ENCODE data around the gene LAMB4. TPM values are rescaled to one million over a fixed set of nuclear protein-coding genes. Genes with fewer than 3 reads are reported as not detected.

LAMB4 gene
- total RNA-seq, 4 donors from 2014 or later: 2.0 to 28.2 (median 8.8) TPM

- no peaks in the 10 kb centered on the region for H3K36me3 ChIP-seq
- DNase-seq: no peak
- WGBS, 2 donors: 60 to 78% methylated on average over 7 of the region's 7 CpGs
- peak overlapping the region in 2 of 4 donors; percentile 18 for H3K4me3 ChIP-seq
- no peaks in the 10 kb centered on the region for H3K9me3 ChIP-seq
- no peaks in the 10 kb centered on the region for H3K27me3 ChIP-seq
- peaks cover 0 to 58% (median 20%) of the 10 kb centered on the region in 3 donors for H3K4me1 ChIP-seq
- peak overlapping the region in 2 of 4 donors; percentile 49 to 65 for H3K27ac ChIP-seq
- intact Hi-C loops (cut with DNase I): no loop called here
- TF ChIP-seq POLR2A (IDR thresholded peaks at IDR 0.05) (no peak), CTCF (IDR thresholded peaks at IDR 0.05) (no peak)
These were observed 869 bp downstream of the LAMB4 start for GRCh38 chr7:108129018-108129965.

- no peak for DNase-seq
- Histone ChIP-seq H3K9me3 (no peaks in the 10 kb centered on the region), H3K27me3 (no peaks in the 10 kb centered on the region), H3K4me3 (peak overlapping the region in 1 of 4 donors; percentile 18), H3K36me3 (no peaks in the 10 kb centered on the region), H3K27ac (peak overlapping the region in 1 of 4 donors; percentile 35), H3K4me1 (peaks cover 0 to 57% (median 20%) of the 10 kb centered on the region in 3 donors)
- WGBS, 2 donors: 75 to 79% methylated on average over 3 of the region's 3 CpGs
- TF ChIP-seq POLR2A (IDR thresholded peaks at IDR 0.05) (no peak), CTCF (IDR thresholded peaks at IDR 0.05) (no peak)
- intact Hi-C loops (cut with DNase I): no loop called here
These were observed 1.6 kb downstream of the LAMB4 start for GRCh38 chr7:108128514-108128913.

- TF ChIP-seq POLR2A (IDR thresholded peaks at IDR 0.05) (no peak), CTCF (IDR thresholded peaks at IDR 0.05) (no peak)
- WGBS, 2 donors: 46 to 81% methylated on average over 3 to 5 of the region's 5 CpGs
- no peaks in the 10 kb centered on the region for H3K36me3 ChIP-seq
- H3K4me3 ChIP-seq: no peak overlapping the region
- H3K27me3 ChIP-seq: no peaks in the 10 kb centered on the region
- intact Hi-C loops (cut with DNase I): no loop called here
- peaks cover 0 to 49% (median 14%) of the 10 kb centered on the region in 3 donors for H3K4me1 ChIP-seq
- no peaks in the 10 kb centered on the region for H3K9me3 ChIP-seq
- DNase-seq: no peak
- no peak overlapping the region for H3K27ac ChIP-seq
These were observed 2.7 kb downstream of the LAMB4 start for GRCh38 chr7:108127461-108127860.

GRCh38 chr7:108124820-108125219, 5.3 kb downstream of the LAMB4 start:
- TF ChIP-seq CTCF (IDR thresholded peaks at IDR 0.05) (no peak), POLR2A (IDR thresholded peaks at IDR 0.05) (no peak)
- Histone ChIP-seq H3K27me3 (no peaks in the 10 kb centered on the region), H3K9me3 (no peaks in the 10 kb centered on the region), H3K27ac (no peak overlapping the region), H3K4me1 (peaks cover 0 to 42% (median 7%) of the 10 kb centered on the region in 3 donors), H3K36me3 (no peaks in the 10 kb centered on the region), H3K4me3 (no peak overlapping the region)
- no peak for DNase-seq
- WGBS, 2 donors: 83 to 90% methylated on average over 3 of the region's 3 CpGs
- intact Hi-C loops (cut with DNase I): no loop called here

- DNase-seq: no peak
- Histone ChIP-seq H3K9me3 (no peaks in the 10 kb centered on the region), H3K4me1 (peaks cover 0 to 29% (median 0%) of the 10 kb centered on the region in 3 donors), H3K4me3 (no peak overlapping the region), H3K27me3 (no peaks in the 10 kb centered on the region), H3K27ac (no peak overlapping the region), H3K36me3 (no peaks in the 10 kb centered on the region)
- TF ChIP-seq POLR2A (IDR thresholded peaks at IDR 0.05) (no peak), CTCF (IDR thresholded peaks at IDR 0.05) (no peak)
- intact Hi-C loops (cut with DNase I): no loop called here
These were observed 8.0 kb downstream of the LAMB4 start for GRCh38 chr7:108122181-108122580.
